NCI-H1417 treated with DMSO at 0.1 percent for 48 hours (cell line): ENCODE data around the gene CCDC127.
"Not testable (repeated sequence)": the region's sequence is repeated elsewhere in the genome, so short reads cannot be mapped to it uniquely, and the experiment has no call there.

Experiments
- DNase-seq: peaks from one replicate; lab custom pipeline; 2025; lab: John Stamatoyannopoulos, UW

Gene CCDC127, protein sequence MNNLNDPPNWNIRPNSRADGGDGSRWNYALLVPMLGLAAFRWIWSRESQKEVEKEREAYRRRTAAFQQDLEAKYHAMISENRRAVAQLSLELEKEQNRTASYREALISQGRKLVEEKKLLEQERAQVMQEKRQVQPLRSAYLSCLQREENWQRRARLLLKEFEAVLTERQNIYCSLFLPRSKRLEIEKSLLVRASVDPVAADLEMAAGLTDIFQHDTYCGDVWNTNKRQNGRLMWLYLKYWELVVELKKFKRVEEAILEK

DNA sequence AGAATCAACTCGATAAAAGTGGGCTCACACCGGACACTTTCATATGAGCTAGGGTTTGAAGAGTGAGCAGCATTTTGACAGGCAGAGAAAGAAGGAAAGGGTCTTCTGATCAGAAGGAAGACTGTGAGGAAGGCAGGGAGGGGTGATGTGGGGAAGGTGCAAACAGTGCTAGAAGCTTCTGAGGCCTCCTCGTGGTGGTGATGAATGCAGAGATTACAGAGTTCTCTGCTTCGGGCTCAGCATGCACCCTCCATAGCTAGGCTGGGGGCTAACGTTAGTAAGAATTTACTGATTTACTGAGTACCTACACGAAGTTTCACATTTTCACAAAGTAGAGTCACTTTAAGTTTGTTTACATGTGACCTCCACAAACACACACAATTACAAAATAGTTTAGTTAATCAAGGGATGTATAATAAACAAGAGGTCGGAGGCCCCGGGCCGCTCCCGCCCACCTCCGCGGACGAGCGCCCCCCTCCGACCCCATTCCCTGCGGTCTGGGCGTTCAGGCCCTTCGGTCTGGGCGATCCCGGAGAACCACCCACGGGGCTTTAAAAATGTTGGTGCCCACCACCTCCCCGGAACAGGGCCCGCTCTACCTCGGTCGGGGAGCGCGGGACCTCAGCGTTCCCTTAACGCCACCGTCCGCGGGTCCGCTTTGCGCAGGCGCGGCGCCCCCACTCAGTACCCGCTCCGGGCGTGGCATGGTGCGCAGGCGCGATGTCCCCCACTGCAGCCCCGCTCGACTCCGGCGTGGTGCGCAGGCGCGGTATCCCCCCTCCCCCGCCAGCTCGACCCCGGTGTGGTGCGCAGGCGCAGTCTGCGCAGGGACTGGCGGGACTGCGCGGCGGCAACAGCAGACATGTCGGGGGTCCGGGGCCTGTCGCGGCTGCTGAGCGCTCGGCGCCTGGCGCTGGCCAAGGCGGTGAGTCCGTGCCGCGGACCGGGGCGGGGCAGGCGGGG, at the start of gene CCDC127, which contains the start of gene SDHA:
CCDC127 (minus strand) TSS at position 660 of the 963 bp plus-strand sequence. CDS start 1,304 bp downstream, outside the sequence.
SDHA (plus strand) TSS at position 827 of the 963 bp plus-strand sequence; CDS start at position 863, 36 bp downstream.
- DNase-seq = peak; percentile 94

DNA sequence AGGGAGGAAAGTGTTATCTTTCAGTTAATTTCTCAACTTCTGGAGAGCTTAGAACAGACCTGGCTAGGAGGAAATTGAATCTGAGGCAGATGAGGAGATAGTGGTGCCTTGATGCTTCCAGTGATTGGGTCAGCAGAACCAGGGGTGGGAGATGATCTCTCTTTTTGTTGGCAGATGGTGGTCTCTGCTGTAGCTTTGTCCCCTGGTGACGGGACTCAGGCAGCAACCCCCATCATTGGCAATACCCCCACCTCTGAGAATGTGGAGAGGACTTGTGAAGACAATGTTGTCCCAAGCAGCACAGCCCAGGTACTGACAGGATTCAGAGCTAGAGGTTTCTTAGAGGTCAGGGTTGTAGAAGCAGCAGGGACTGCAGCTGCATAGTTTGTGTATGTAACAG, 49.8 kb upstream of the CCDC127 start:
- DNase-seq = no peak

DNA sequence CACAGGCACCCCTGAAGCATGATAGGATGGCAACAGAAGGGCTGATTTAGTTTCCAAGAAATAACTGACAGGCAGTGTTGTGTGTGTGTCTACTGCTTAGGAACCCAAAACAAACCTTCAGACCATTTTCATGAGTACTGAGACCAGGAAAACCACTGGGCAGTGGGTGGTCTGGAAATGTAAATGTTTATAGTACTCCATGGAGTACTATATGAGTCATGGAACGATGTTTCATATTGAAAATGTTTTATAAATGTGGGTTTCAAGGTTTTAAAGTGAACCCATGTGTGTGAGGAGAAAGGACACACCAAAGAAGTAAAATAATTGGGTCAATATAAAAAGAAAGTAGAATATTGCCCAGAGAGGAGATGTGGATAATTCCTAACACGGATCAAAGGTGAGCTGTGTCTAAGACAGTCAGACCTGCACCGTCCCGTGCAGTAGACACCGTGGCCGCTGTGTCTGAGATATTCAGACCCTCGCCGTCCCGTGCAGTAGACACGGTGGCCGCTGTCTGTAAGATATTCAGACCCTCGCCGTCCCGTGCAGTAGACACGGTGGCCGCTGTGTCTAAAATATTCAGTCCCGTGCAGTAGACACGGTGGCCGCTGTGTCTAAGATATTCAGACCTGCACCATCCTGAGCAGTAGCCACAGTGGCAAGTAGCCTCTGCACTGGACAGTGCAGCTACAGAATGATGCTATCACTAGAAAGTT, 48.5 kb upstream of the CCDC127 start:
- not testable (repeated sequence) for DNase-seq

DNA sequence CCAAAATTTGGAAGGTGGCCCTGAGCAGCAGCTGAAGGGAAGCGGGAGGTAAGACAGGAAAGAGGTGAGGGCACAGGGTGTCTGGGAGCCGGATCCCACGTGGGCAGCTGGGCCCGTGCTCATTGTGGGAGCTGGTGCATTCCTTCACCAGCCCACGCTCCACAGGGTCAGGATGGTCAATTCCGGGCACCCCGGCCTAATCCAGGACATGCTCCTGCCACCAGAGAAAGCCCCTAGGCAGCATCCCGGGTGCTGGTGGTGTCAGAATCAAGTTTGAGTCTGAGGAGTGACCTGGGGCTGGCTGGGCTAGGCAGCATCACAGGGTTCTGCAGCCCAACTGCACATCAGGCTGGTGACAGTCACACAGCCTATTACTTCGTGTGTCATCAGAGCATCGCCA, 46.4 kb upstream of the CCDC127 start:
- no peak for DNase-seq

DNA sequence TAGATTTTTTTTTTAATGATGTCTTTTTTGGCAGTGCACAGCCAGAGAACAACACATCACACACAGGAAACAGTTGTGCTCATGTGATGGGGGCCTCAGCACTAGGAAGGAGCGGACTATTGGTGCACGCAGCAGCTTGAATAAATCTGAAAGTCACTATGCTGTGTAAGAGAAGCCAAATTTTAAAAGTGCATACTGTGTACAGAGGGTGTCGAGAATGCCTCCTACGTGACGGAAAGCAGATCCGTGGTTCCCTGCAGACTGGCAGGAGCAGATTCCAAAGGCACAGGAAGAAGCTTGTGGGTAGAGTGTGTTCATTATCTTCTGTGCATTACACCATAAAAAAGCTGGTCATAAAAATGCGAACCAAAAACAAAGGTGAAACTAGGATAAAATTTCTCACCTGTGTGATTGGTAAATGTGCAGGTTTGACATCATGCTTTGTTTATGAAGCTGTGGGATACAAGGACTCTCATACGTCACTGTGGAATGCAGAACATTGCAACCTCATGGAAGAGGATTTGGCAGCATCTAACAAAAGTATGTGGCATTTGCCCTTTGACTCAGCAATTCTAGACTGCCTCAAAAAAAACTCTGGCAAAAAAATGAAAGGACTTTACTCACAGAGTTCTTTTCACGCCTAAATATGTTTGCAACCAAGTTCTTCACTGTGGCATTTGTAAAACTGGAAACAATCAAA, 45.5 kb upstream of the CCDC127 start:
- not testable (repeated sequence) for DNase-seq

DNA sequence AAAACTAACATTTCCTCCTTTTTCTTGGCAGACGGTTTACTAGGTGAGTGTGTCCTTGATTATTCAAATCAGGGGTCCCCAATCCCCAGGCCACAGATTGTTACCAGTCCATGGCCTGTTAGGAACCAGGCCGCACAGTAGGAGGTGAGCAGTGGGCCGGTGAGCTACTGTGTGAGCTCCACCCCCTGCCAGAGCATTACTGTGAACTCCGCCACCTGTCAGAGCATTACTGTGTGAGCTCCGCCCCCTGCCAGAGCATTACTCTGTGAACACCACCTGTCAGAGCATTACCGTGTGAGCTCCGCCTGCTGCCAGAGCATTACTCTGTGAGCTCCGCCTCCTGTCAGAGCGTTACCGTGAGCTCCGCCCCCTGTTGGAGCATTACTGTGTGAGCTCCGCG, 39.2 kb upstream of the CCDC127 start:
- DNase-seq = no peak

DNA sequence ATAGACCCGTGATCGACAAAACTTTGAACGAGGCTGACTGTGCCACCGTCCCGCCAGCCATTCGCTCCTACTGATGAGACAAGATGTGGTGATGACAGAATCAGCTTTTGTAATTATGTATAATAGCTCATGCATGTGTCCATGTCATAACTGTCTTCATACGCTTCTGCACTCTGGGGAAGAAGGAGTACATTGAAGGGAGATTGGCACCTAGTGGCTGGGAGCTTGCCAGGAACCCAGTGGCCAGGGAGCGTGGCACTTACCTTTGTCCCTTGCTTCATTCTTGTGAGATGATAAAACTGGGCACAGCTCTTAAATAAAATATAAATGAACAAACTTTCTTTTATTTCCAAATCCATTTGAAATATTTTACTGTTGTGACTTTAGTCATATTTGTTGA, 38.4 kb upstream of the CCDC127 start:
- not testable (repeated sequence) for DNase-seq

DNA sequence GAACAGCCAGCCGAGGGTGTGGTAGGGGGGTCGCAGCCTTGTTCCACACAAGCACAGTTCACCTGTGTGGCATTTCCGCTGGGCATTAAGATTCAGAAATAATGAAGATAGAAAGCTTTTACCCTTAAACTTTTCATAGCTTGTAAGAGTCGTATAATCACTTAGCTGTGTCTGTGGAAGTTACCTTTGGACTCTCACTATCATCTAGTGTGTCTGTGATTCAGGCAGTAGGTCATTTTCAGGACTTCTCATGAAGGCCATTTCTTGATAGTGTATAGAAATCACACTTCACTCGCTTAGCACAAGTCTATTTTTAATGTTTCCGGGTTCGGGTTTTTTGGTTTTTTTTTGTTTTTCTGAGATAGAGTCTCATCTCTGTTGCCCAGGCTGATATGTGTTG, 37.2 kb upstream of the CCDC127 start:
- not testable (repeated sequence) for DNase-seq

DNA sequence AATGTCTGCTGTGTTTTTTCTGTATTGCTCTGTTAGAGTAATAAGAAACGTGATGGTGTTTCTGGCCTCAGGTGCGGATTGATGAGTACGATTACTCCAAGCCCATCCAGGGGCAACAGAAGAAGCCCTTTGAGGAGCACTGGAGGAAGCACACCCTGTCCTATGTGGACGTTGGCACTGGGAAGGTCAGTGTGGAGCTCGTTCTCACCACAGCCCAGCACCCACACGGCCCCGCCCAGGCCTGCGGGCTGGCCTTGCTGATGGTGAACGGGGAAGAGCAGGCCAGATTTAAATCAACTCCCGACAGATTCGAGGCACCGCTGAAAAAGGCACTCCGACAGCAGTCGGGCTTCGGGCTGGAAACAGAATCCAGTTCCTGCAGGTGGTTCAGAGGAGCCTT, 36.4 kb upstream of the CCDC127 start:
- DNase-seq = not testable (repeated sequence)

DNA sequence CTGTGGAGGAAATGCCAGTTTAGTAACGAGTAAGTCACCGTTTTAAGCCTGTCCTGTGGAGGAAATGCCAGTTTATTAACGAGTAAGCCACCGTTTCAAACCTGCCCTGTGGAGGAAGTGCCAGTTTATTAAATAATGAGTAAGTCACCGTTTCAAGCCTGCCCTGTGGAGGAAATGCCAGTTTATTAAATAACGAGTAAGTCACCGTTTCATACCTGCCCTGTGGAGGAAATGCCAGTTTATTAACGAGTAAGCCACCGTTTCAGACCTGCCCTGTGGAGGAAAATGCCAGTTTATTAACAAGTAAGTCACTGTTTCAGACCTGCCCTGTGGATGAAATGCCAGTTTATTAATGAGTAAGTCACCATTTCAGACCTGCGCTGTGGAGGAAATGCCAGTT, 34.6 kb upstream of the CCDC127 start:
- DNase-seq = no peak

DNA sequence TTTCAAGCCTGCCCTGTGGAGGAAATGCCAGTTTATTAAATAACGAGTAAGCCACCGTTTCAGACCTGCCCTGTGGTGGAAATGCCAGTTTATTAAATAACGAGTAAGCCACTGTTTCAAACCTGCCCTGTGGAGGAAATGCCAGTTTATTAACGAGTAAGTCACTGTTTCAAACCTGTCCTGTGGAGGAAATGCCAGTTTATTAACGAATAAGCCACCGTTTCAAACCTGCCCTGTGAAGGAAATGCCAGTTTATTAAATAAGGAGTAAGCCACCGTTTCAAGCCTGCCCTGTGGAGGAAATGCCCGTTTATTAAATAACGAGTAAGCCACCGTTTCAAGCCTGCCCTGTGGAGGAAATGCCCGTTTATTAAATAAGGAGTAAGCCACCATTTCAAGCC, 34.0 kb upstream of the CCDC127 start:
- not testable (repeated sequence) for DNase-seq

DNA sequence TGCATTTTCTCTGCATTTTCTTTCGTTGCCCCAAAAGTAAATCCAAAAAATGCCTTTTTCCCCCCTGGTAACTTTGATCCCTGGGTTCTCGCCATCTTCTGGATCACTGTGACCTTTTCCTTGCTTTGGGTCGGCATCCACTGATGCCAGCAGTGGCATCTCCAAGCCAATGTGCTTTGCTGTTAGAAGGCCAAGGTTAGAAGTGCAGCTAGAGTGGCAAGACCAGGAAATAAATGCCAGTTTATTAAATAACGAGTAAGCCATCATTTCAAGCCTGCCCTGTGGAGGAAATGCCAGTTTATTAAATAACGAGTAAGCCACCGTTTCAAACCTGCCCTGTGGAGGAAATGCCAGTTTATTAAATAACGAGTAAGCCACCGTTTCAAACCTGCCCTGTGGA, 33.6 kb upstream of the CCDC127 start:
- not testable (repeated sequence) for DNase-seq

DNA sequence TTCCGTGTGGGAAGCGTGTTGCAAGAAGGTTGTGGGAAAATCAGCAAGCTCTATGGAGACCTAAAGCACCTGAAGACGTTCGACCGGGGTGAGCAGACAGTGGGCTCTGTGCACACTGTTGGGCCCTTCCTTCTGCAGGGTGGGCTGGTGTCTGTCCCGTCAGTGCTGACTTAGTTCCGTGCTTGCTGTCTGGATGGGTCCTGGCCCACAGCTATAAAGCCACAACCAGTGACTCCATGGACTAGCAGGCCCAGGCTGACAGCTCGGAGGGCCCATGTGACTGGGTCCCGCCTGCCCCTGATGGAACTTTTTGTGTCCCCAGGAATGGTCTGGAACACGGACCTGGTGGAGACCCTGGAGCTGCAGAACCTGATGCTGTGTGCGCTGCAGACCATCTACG, 33.1 kb upstream of the CCDC127 start:
- DNase-seq = not testable (repeated sequence)

DNA sequence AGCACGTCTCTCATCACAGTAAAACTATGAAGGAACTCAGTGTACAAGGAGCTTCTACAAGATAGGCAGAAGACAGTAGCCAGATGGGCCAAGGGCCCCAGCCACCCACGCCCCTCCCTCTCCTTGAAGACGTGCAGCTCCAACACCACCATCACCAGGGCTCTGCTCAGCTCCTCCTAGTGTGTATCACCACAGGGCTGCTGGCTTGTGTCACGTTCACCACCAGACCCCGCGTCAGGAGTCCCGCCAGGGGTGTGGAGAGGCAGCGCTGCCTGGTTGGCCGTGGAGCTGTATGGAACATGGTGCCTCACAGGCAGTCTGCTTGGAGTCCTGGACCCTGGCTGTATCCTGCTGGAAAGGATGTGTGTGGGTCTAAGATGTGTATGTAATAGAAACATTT, 32.4 kb upstream of the CCDC127 start:
- not testable (repeated sequence) for DNase-seq

DNA sequence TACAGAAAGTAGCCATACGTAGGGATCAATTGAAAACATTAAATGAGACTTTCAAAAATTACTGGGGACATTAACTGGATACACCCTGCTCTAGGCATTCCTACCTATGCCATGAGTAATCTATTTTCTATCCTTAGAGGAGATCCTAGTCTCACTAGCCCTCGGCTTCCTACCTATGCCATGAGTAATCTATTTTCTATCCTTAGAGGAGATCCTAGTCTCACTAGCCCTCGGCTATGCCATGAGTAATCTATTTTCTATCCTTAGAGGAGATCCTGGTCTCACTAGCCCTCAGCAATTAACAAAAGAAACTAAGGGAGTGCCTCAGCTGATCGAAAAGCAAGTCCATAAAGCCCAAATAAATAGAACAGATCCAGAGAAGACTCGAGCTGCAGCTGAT, 27.8 kb upstream of the CCDC127 start:
- not testable (repeated sequence) for DNase-seq

DNA sequence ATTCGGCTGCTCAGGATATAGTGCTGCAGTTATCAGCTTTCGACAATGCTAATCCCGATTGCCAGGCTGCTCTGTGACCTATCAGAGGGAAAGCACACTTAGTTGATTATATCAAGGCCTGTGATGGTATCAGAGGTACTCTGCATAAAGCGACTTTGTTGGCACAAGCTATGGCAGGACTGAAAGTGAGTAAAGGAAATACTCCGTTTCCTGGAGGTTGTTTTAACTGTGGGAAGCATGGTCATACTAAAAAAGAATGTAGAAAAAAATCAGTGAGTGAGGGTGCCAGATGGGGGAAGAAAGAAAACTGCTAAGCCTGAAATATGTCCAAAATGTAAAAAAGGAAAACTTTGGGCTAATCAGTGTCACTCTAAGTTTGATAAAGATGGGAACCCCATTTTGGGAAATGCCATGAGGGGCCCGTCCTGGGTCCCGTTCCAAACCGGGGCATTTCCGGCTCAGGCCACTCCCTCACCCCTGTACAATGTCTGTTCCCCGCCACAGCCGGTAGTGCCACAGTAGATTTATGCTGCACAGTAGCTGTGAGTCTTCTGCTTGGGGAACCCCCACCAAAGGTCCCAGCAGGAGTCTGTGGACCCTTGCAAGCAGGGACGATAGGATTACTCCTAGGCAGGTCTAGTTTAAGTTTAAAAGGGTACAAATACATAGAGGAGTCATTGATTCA, 25.9 kb upstream of the CCDC127 start:
- DNase-seq = not testable (repeated sequence)

DNA sequence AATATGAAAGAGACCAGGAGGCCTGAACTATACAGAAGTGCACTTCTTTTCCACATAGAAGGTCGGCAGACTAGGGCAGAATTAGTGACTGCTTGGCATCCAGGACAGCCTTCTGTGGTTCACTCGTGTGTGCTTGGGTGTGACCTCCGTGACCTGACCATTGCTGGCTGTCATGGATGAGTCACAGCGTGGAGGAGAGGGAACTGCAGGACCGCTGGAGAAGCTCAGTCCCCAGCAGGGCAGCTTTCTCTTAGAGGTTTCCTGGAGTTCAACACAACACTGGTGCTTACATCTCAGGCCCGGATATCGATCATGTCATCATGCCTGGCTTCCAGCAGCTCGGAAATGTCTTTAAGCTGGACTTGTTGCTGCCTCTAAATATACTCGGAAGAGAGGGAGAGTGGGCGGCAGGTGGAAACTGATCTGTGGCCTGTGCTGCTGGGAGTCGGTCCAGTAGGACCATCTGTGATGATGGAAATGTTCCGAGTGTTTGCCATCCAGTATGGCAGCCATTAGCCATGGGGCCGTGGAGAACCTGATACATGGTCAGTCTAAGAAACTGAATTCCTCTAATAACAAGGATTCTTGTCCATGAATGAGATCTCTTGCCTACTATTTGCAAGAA, 23.2 kb upstream of the CCDC127 start:
- not testable (repeated sequence) for DNase-seq

DNA sequence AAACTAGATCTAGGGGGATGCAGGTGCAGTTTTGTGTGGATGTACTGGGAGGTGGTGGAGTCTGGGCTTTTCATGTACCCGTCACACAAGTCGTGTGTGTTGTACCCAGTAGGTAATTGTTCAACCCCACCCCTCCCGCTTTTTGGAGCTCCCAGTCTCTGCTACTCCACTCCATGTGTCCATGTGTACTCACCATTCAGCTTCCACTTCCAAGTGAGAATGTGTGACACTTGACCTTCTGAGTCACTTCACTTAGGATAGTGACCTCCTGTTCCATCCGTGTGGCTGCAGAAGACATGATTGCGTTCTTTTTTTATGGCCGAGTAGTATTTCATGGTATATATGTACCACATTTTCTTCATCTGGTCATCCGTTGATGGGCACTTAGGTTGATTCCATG, 22.6 kb upstream of the CCDC127 start:
- DNase-seq = not testable (repeated sequence)

DNA sequence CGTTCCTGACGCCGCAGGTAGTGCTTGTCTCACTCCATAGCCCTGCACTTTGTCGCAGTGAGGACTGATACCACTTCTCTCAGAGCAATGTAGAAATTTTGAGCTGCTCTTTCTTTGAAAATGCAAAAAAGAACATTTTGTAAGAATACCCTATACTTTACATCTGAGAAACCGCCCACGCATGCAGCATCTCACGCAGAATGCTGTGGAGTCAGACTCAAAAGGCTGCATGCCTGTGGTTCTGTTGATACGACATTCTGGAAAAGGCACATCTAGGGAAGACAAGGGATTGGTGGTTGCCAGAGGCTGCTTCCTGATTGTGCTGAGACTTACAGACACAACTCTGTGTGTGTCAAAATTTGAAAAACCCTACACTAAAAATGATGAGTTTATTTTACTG, 20.0 kb upstream of the CCDC127 start:
- DNase-seq = not testable (repeated sequence)

DNA sequence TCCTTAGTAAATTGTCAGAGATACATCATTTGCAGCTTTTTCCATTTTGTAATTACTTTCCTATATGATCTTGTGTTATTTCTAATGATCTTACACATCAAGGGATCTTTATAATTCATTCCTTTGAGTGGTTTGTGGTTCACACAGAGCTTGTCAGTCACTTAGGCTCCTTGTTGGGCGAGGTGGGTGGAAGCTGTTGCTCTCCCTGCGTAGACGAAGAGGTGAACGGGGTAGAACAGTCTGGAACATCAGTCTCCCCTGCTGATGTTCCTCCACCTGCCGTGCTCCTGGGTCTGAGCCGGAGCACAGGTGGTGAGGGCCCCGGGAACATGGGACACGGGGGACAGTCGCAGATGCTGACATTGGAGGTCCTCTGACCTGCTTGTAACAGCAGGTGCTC, 17.6 kb upstream of the CCDC127 start:
- DNase-seq = not testable (repeated sequence)
